GM18870 (cell line): ENCODE results near the gene RNF220.
"Not testable (repeated sequence)": the region's sequence is repeated elsewhere in the genome, so short reads cannot be mapped to it uniquely, and the experiment has no call there.

Experiments
- ATAC-seq: cut with Tn5 transposase; IDR thresholded peaks from one replicate; pipeline ENCODE4 v1.9.1; 2021; ENCODE audit warnings: moderate library complexity; ENCODE audit not compliant: unreplicated experiment

RNF220 gene

GRCh38 chr1:44485229-44485933 is 80.3 kb downstream of the RNF220 start:
- no peak for ATAC-seq

GRCh38 chr1:44485934-44486460 is 80.9 kb downstream of the RNF220 start:
- ATAC-seq = no peak

DNA sequence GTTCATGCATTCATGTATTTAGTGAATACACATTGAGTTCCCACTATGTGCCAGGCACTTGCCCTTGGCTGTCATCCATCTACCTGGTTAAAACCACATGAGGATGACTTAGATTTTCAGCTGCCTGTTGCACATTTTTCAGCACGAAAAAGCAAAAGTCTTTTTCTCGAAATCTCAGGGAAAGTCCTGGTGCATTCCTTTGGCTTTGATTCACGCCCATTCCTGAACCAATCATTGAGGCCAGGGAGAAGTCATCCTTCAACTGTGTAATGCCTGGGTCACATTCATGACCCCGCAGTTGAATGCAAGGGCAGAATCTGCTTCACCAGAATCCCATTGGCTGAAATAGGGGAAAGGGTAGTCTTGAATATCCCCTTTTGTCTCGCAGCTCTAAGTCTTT is 84.4 kb downstream of the RNF220 start:
- no peak for ATAC-seq

DNA sequence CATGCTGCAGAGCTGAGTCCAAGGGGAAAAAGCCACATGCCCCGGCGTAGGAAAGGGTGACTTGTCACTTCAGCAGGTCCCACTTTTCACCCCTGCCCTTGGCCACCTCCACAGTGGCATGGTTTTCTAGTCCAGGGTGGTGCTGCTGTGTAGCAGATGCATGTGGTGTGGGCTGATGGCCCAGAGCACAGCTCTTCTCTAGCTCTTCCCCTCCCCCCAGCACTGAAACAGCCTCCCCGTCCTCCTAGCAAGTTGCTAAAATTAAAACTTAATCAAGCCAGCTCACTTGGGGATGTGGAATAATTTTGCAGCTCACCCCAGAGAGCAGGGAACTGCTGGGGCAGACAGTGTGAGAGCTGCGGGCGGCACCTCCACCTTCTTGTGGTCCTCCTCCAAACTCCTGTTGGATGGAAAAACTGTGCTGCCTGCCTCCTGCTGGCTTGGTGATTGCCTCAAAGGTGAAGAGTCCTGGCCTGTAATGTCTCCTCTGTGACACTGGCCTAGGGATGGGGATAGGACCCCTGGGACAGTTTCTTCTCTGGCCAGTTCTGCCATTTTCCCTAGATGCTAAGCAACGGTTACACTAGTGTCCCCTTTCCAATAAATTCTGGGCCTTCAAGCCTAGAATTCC is 91.6 kb downstream of the RNF220 start:
- no peak for ATAC-seq

DNA sequence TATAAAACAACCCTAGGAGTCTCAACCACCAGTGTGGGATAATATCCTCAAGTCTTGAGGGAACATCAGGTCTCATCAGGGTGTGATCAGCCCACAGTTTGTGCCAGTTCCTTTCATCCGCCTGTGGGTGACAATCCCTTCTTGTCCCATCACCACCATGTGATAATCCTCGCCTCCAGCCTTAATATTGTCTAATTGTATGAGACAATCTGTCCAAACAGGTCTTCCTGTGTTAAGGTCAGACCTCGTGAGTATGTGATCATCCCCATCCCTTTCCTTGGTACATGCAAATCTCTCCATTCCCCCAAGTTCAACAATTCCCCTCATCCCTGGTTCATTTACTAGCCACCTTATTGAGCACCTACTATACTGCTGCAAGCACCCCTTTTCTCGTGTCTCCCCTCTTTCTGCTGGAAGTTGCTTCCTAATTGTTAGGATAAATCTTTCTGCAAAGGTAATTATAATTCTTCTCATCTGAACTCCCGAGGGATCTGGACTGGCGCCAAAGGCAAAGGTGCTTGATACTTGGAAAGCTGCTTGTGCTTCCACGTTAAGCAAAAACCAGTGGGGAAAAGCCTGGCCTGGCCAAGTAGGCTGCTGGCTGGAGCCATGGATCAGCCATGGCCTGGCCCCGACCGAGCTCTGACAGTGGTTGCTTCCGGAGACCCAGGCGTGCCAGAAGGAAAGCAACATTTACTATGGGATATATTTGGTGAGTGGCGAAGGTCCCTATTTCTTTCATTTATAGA is 92.5 kb downstream of the RNF220 start:
- ATAC-seq = no peak

GRCh38 chr1:44499306-44499705 is 94.3 kb downstream of the RNF220 start:
- ATAC-seq = no peak

DNA sequence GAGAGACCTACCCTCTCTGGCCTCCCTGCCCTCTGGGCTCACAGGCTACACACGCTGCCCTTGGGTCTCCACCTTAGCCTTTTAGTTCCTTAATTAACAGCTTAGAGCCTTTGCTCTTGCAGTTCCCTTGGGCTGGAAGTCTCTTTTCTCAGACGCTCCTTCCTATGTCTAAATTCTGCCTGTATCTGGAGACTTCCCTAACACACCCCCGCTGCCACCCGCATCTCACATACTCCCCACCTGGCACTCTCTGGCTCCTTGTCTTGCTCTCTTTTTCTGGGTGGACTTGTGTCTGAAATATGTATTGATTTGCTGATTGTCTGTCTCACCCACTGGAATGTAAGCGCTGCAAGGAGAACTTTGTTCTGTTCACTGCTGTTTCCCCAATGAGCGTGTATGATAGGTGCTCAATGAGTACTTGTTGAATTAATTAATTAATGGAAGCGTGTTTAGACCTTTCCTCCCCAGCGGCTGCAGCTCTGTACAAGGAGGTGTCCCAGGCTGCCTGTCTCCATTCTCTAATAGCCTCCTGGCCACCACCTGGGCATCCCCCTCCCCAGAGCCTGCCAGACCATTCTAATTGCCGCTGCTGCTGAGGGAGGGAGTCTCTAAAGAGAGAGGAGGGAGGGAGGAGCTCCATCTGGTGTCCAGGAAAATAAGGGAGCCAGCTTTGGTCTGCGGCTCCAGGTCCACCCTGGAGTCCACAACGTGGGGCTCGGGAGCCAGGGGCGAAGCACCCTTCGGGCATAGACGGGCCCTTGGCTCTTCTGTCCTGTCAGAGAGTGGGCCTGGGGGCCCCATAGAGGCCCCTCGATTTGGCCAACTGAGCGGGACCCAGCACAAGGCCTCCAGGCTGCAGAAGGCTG is 95.4 kb downstream of the RNF220 start:
- ATAC-seq = no peak

DNA sequence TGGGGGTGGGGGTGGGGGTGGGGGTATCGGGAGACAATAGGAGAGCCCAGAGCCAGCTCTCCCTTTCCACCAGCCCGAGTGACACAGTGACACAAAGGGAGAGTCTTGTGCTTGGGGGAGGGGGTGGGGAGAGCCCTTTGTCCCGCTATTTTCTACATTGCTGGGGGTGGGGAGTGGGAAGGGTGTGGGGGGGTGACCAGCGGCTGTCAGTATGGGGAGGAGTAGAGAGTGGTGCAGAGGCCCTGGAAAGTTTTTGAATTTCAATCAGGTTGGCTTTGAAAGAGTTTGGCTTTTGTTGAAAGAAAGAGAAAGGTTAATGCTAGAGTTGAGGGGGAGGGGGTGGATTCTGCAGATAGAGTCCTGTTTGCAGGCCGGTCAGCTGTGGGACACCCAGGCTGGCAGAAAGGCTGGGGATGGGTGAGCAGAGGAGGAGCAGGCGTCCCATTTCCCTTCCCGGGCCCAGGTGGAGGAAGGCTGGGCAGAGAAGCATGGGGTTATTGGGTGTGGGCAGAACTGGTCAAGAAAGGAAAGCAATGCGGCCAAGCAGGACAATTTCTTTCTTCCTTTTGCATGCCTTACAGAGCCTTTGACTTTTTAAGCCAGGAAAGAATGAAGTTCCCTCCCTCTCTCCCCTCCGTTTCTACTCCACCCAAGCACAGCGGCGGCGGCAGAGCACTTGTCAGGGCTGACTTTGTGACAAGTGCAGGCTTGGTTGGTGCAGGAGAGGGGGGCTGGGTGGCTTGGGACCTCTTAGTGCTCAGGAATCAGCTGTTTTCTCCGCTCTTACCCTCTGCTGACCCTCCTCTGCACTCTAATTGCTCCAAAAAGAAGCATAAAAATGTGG is 96.2 kb downstream of the RNF220 start:
- no peak for ATAC-seq

DNA sequence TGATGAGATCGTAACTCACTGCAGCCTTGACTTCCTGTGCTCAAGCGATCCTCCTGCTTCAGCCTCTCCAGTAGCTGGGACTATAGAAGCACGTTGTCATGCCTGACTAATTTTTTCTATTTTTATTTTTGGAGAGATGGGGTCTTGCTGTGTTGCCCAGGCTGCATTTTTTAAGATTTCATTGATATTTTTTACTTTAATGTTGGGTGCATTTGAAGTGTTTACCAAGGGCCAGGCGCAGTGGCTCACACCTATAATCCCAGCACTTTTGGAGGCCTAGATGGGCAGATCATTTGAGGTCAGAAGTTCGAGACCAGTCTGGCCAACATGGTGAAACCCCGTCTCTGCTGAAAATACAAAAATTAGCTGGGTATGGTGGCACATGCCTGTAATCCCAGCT is 97.8 kb downstream of the RNF220 start:
- not testable (repeated sequence) for ATAC-seq

DNA sequence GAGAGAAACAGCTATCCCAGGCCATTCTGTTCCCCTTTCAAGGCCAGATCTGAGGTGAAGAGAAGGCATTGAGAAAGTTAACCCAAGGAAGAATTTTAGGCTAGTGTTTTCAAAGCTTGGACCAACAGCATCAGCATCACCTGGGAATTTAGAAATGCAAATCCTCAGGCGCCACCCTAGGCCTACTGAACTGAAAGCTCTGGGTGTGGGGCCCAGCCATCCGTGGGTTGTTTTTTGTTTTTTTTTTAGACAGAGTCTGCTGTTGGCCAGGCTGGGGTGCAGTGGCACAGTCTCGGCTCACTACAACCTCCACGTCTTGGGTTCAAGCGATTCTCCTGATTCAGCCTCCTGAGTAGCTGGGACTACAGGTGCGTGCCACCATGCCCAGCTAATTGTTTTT is 98.6 kb downstream of the RNF220 start:
- ATAC-seq = no peak

GRCh38 chr1:44505210-44505993 is 100.3 kb downstream of the RNF220 start:
- ATAC-seq = no peak

DNA sequence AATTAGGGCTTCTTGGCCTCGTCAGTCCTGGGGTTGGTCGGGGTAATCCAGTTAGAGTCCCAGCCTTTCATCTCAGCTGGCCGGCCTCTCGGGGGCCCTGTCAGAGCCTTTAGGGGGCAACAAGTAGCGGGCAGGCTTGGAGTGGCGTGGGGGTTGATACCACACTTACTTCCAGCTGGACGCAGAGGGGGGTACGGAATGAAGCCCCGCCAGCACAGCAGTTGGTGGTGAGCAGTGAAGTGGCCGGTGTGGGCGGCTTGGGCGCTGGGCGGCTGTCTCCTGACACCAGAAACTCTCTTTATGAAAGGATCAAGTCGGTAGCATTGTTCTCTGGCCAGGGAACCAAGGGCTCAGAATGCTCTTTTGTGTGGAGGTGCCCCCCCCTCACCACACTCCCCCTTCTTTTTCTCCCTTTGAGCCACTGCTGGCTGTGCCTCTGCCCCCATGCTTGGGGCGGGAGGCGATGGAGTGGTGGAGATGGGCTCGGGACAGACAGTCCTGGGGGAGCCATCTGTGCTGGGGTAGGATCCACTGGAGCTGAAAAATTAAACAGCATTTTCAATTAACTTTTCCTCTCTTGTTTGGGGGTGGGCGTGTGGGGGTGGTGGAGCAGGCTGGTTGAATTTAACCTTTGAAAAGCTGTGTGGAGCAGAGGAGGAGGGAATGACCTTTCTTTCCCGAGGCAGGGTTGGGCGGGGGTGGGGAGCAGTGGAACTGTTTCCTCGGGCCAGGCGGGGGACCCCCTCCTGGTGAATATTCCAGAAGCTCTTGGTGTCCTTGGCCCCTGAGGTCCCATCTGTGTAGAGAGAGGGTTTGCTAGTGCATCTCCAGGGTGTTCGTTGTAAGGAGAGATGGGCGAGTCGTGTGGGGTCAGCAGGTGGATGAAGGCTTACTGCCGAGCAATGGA is 102.7 kb downstream of the RNF220 start:
- ATAC-seq = no peak

GRCh38 chr1:44508397-44508745 is 103.3 kb downstream of the RNF220 start:
- no peak for ATAC-seq

DNA sequence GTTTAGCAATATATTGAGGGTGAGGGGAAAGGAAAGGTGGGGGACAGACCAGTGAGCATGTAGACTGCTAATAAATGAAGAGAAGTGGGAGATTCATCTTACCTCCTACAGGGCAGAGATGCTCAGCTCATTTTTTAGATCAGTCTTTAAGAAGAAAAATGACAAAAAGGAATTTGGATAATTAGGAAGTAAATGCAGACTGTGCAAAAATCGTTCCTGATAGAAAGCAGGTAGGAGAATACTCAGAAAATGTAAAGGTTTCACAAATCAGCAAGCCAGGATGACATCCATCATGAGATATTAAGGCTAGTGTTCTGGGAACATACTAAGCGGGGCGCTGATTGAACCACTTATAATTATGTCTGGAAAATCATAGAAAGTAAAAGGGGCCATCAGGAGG is 106.3 kb downstream of the RNF220 start:
- no peak for ATAC-seq

GRCh38 chr1:44511769-44512168 is 106.7 kb downstream of the RNF220 start:
- no peak for ATAC-seq

DNA sequence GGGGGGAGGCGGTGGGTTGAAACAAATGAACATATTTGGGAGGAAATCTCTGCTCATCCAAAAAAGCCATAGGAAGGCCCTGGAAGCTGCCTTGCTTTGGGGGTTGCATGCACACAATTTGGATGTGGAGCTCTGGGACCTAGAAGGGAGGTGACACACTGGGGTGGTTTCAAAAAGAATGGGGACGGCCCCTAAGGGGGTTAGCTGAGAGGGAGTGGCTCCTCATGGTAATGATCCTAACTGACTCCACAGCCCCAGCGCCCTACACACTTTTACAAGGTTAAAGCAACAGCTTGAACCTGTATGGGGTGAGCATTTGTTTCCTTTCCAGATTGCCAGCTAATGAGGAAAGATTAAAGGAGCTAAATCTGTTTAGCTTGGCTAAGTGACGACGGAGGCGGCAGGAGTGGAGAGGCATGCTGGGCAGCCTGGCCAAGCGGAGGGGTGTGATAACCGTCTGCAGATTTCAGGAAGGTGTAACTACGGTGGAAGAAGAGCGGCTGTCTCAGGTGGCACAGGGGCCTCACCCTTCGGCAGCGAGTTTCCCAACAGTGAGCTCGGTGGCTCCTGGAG is 107.3 kb downstream of the RNF220 start:
- no peak for ATAC-seq

- ATAC-seq = no peak
Observed at GRCh38 chr1:44513111-44513510, 108.1 kb downstream of the RNF220 start.

GRCh38 chr1:44514673-44515072 is 109.6 kb downstream of the RNF220 start:
- no peak for ATAC-seq
